Measurements from ENCODE around the gene ANO8.
"Not testable (repeated sequence)": the region's sequence is repeated elsewhere in the genome, so short reads cannot be mapped to it uniquely, and the experiment has no call there.

Gene ANO8

DNA sequence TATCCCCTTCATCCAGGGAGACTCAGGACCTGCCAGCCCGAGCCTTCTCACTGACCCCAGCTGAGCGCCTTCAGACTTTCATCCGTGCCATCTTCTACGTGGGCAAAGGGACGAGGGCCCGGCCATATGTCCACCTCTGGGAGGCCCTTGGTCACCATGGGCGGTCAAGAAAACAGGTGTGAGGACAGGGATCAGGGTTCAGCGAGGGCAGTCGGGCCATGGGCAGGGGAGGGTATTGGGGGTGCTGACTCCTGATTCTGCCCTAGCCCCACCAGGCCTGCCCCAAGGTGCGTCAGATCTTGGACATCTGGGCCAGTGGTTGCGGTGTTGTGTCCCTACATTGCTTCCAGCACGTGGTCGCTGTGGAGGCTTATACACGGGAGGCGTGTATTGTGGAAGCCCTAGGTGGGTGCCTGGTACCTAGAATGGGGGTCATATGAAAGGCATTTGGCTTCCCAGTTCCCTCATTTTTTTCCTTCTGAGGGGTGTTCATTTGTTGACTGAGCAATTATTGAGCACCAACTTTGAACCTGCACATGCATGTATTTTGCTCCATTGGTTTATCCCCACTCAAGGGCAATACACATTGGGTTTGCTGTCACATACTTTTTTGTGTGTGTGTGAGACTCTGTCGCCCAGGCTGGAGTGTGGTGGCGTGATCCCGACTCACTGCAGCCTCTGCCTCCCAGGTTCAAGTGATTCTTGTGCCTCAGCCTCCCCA, 49.1 kb downstream of the ANO8 start:
- no peak for DNase-seq (ENCODE audit: low read depth)
- no peak overlapping the region for H3K4me3 ChIP-seq (ENCODE audit: low read depth, low read length)
- TF ChIP-seq, protein P1, sequence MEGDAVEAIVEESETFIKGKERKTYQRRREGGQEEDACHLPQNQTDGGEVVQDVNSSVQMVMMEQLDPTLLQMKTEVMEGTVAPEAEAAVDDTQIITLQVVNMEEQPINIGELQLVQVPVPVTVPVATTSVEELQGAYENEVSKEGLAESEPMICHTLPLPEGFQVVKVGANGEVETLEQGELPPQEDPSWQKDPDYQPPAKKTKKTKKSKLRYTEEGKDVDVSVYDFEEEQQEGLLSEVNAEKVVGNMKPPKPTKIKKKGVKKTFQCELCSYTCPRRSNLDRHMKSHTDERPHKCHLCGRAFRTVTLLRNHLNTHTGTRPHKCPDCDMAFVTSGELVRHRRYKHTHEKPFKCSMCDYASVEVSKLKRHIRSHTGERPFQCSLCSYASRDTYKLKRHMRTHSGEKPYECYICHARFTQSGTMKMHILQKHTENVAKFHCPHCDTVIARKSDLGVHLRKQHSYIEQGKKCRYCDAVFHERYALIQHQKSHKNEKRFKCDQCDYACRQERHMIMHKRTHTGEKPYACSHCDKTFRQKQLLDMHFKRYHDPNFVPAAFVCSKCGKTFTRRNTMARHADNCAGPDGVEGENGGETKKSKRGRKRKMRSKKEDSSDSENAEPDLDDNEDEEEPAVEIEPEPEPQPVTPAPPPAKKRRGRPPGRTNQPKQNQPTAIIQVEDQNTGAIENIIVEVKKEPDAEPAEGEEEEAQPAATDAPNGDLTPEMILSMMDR (conservative IDR thresholded peaks at IDR 0.05; ENCODE audit: low read depth, low read length) = no peak

DNA sequence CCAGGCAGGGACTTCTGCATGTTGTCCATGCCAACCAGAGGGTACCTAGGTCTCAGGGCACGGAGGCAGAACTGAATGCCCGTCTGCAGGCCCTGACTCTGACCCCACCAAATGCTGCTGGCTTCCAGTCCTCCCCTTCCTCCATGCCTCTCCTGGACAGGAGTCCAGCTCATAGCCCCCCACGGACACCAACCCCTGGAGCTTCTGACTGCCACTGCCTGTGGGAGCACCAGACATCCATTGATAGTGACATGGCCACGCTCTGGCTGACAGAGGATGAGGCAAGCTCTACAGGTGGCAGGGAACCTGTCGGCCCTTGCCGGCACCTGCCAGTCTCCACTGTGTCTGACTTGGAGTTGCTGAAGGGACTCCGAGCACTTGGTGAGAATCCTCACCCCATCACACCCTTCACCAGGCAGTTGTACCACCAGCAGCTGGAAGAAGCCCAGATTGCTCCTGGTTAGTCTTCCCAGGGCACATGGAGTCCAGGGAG, 51.1 kb downstream of the ANO8 start:
- no peak overlapping the region for H3K4me3 ChIP-seq (ENCODE audit: low read depth, low read length)
- TF ChIP-seq, protein P1 (conservative IDR thresholded peaks at IDR 0.05; ENCODE audit: low read depth, low read length) = peak; percentile 2
- no peak for DNase-seq (ENCODE audit: low read depth)

DNA sequence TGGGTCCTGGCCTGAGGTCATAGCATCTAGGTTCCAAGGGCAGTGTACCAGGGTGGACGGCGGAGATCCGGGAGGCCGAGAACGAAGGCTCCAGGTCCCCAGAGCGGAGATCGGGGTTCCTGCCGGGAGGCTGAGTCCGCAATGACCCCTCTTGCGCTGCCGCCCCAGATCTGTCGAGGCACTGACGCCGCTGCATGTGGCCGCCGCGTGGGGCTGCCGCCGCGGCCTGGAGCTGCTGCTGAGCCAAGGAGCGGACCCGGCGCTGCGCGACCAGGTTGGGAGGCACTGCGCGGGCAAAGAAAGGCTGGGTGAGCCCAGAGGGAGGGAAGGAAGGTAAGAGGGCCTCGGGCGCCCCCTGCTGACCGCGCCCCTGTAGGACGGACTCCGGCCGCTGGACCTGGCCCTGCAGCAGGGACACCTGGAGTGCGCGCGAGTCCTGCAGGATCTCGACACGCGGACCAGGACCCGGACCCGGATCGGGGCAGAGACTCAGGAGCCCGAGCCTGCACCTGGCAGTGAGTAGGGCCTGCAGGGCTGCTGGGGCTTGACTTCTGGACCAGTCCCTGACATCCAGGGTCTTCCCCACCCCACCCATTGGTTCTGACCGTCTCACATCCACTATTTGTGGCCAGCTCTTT, 52.0 kb downstream of the ANO8 start:
- peak; percentile 75 for DNase-seq (ENCODE audit: low read depth)
- peak overlapping the region; percentile 45 for H3K4me3 ChIP-seq (ENCODE audit: low read depth, low read length)
- TF ChIP-seq, protein P1 (conservative IDR thresholded peaks at IDR 0.05; ENCODE audit: low read depth, low read length) = peak; percentile 85

DNA sequence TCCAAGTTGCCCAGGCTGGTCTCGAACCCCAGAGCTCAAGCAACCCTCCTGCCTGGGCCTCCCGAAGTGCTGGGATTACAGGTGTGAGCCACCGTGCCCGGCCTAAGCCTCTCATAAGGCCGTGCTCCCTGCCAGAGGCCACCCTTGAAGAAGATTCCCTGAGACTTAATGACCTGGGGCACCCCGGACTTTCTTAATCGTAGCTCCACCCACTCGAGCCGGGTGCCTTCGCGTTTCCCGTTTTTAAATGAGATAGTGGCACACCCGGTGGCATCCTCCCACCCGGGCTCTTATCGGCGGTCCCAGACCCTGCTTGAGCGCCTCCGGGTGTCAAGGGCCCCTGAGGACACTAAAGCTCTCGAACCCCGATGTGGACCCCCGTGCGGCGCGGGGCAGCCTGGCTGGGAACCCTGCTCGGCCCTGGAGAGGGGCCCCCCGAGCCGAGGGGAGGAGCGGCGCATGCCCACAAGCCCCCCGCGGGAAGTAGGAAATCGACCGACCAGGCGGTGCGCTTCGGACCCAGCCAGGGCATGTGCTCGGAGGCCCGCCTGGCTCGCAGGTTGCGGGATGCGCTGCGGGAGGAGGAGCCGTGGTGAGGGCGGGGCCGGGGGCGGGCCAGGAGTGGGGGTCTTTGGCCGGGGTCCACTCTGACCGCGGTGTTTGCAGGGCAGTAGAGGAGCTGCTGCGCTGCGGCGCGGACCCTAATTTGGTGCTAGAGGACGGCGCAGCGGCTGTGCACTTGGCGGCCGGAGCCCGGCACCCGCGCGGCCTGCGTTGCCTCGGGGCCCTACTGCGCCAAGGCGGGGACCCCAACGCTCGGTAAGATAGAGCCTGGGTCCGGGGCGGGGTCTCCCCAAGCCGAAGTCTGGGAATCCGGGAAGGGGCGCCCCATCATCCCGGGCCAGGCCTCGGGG, 53.0 kb downstream of the ANO8 start, which contains the start of gene ANKLE1:
Gene ANKLE1 (plus strand): TSS at position 511 of the 914 bp plus-strand sequence. CDS start 20 bp downstream, at position 531.
- H3K4me3 ChIP-seq (ENCODE audit: low read depth, low read length) = peak within 1 kb of the TSS; percentile 46
- TF ChIP-seq, protein P1 (conservative IDR thresholded peaks at IDR 0.05; ENCODE audit: low read depth, low read length) = no peak
- DNase-seq (ENCODE audit: low read depth) = no peak

DNA sequence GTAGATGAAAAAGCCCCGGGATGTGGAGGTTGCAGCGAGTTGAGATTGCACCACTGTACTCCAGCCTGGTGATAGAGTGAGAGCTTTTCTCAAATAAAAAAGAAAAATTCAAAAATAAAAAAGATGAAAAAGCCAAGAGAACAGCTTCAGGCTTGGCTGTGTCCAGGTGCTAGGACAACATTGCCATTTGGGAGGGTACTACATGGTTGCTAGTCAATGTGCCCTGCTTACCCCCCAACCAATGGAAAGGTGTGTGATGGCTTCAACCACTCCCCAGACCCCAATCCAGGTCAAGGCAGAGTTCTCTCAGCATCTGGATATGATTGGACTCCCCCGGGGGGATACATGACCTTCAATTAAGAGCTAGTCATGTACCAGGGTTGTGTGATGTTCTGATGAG, 55.2 kb downstream of the ANO8 start:
- no peak overlapping the region for H3K4me3 ChIP-seq (ENCODE audit: low read depth, low read length)
- no peak for DNase-seq (ENCODE audit: low read depth)
- TF ChIP-seq, protein P1 (conservative IDR thresholded peaks at IDR 0.05; ENCODE audit: low read depth, low read length) = no peak

DNA sequence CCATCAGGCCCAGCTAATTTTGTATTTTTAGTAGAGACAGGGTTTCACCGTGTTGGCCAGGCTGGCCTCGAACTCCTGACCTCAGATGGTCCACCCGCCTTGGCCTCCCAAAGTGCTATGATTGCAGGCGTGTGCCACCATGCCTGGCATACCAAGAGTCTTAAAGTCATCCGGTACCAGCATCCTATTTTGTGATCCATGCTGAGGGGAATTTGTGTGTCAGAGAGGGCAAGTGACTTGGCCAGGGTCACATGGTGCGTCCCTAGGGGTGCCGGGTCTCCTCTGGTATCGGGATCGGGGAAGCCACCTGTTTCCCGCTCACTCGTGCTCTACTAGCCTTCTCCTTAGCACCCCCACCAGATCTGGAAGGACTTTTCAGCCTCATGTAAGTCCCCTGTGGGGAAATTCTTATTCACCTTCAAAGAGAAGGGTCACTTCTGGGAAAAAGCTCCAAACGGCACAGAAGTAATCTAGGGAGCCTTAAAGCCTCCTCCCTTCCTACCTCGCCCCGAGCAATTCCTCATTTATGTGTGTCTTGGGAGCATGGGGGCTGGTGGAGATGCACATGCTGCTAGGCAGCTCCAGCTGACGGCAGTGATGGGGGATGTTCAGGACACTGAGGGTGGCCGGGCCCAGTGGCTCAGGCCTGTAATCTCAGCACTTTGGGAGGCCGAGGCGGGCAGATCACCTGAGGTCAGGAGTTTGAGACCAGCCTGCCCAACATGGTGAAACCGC, 59.0 kb downstream of the ANO8 start:
- TF ChIP-seq, protein P1 (conservative IDR thresholded peaks at IDR 0.05; ENCODE audit: low read depth, low read length) = no peak
- DNase-seq (ENCODE audit: low read depth) = no peak
- H3K4me3 ChIP-seq (ENCODE audit: low read depth, low read length) = no peak overlapping the region

DNA sequence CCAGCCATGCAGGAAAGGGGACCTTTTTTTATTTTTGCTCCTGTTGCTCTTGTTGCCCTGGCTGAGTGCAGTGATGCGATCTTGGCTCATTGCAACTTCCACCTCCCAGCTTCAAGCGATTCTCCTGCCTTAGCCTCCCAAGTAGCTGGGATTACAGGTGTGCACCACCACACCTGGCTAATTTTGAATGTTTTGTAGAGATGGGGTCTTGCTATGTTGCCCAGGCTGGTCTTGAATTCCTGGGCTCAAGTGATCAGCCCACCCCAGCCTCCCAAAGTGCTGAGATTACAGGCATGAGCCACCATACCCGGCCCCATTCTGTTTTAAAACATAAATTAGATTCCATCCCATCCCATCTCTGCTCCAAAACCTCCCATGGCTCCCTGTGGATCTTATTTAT, 59.8 kb downstream of the ANO8 start:
- H3K4me3 ChIP-seq (ENCODE audit: low read depth, low read length); DNase-seq (ENCODE audit: low read depth): not testable (repeated sequence)
